Suprapubic skin (tissue), 3 donors: ENCODE measurements around the gene TMEM270.

Experiments used
- POLR2AphosphoS5 ChIP-seq, 3 donors: sonication (generic); formaldehyde crosslinking; IDR thresholded peaks; one replicate each; pipeline ENCODE4 v1.6.1; 2017; ENCODE audit warnings: antibody characterized with exemption in 3 of 3
- TF ChIP-seq, protein P1 (sequence below), 2 donors: fragments of 200-600 bp in 1 of 2; fragments of 450-650 bp in 1 of 2; sonication (generic) in 1 of 2; IDR thresholded peaks; one replicate each; pipeline ENCODE4 v1.5.1; 2016 to 2019; ENCODE audit warnings: antibody characterized with exemption in 2 of 2, mild to moderate bottlenecking in 1 of 2, moderate library complexity in 1 of 2

DNA sequence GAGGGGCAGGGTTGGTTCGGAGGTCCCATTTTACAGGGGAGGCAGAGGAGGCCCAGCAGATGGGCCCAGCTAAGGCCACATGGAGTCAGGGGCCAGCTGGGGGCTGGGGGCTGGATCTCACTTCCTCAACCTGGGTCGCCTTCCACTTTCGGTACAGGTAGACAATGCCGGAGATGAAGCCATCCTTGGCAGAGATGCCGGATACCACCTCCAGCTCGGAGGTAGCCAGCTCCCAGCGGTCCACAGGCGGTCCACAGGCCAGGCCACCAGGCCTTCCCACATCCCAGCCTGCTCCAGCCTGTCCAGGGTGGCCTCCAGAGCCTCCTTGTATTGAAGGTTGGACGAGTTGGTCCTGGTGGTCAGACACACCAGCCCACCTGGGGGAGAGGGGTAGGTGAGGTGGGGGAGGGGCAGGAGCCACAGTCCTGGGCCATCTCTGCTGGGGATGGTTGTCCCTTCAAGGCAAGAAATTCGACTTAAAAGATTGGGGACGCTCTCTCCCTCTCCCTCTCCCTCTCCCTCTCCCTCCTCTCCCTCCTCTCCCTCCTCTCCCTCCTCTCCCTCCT is 26.2 kb upstream of the TMEM270 start:
- TF ChIP-seq, protein P1, sequence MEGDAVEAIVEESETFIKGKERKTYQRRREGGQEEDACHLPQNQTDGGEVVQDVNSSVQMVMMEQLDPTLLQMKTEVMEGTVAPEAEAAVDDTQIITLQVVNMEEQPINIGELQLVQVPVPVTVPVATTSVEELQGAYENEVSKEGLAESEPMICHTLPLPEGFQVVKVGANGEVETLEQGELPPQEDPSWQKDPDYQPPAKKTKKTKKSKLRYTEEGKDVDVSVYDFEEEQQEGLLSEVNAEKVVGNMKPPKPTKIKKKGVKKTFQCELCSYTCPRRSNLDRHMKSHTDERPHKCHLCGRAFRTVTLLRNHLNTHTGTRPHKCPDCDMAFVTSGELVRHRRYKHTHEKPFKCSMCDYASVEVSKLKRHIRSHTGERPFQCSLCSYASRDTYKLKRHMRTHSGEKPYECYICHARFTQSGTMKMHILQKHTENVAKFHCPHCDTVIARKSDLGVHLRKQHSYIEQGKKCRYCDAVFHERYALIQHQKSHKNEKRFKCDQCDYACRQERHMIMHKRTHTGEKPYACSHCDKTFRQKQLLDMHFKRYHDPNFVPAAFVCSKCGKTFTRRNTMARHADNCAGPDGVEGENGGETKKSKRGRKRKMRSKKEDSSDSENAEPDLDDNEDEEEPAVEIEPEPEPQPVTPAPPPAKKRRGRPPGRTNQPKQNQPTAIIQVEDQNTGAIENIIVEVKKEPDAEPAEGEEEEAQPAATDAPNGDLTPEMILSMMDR (IDR thresholded peaks at IDR 0.05): no peak
- TF ChIP-seq POLR2AphosphoS5 (IDR thresholded peaks at IDR 0.05): no peak
